ENCODE results near the gene RBM24. TPM values are rescaled to one million over a fixed set of nuclear protein-coding genes. Genes with fewer than 3 reads are reported as not detected.

The RBM24 gene
- total RNA-seq, 4 donors from 2014 or later: 0.88 to 5.0 (median 1.8) TPM

DNA sequence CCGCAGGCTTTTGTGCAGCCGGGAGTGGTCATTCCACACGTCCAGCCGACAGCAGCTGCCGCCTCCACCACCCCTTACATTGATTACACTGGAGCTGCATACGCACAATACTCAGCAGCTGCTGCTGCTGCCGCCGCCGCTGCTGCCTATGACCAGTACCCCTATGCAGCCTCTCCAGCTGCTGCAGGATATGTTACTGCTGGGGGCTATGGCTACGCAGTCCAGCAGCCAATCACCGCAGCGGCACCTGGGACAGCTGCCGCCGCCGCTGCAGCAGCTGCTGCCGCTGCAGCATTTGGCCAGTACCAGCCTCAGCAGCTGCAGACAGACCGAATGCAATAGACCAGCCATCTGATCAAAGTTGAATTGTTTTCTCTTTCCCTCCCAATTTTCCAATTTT lies 10.6 kb downstream of the RBM24 start:
- H3K27ac ChIP-seq: no peak overlapping the region
- no peak overlapping the region for H3K4me3 ChIP-seq
- H3K27me3 ChIP-seq: no peaks in the 10 kb centered on the region
- H3K9me3 ChIP-seq: no peaks in the 10 kb centered on the region
- no peak for TF ChIP-seq POLR2A (IDR thresholded peaks at IDR 0.05)
- TF ChIP-seq, protein P1, sequence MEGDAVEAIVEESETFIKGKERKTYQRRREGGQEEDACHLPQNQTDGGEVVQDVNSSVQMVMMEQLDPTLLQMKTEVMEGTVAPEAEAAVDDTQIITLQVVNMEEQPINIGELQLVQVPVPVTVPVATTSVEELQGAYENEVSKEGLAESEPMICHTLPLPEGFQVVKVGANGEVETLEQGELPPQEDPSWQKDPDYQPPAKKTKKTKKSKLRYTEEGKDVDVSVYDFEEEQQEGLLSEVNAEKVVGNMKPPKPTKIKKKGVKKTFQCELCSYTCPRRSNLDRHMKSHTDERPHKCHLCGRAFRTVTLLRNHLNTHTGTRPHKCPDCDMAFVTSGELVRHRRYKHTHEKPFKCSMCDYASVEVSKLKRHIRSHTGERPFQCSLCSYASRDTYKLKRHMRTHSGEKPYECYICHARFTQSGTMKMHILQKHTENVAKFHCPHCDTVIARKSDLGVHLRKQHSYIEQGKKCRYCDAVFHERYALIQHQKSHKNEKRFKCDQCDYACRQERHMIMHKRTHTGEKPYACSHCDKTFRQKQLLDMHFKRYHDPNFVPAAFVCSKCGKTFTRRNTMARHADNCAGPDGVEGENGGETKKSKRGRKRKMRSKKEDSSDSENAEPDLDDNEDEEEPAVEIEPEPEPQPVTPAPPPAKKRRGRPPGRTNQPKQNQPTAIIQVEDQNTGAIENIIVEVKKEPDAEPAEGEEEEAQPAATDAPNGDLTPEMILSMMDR (IDR thresholded peaks at IDR 0.05): no peak
- no peak for DNase-seq
- no peaks in the 10 kb centered on the region for H3K36me3 ChIP-seq
- no peaks in the 10 kb centered on the region for H3K4me1 ChIP-seq

DNA sequence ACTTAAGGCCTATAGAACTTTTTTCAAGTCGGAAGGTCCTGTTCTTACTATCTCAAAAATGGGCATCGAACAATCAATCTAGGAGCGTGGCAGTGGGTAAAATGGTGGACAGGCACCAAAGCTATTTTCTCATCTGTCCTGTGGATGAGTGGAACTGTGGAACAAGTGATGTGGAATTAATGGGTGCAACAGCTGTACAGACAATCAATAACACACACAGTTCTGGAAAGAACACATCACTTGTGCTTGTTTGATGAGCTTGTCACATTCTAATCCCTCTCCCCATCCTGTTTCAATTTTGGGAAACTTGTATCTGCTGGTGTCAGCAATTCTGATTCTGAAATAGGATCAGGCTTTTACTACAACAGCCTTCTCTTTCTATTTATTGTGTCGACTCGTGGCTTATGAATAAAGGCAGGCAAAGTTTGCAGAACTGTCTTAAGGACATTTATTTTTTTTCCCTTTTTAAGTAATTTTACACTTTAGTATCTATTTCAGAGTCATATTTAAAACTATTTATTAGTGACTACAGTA lies 11.5 kb downstream of the RBM24 start:
- Histone ChIP-seq H3K27me3 (no peaks in the 10 kb centered on the region), H3K9me3 (no peaks in the 10 kb centered on the region), H3K4me3 (no peak overlapping the region), H3K36me3 (no peaks in the 10 kb centered on the region), H3K27ac (no peak overlapping the region), H3K4me1 (no peaks in the 10 kb centered on the region)
- DNase-seq: no peak
- TF ChIP-seq, protein P1 (IDR thresholded peaks at IDR 0.05): no peak

DNA sequence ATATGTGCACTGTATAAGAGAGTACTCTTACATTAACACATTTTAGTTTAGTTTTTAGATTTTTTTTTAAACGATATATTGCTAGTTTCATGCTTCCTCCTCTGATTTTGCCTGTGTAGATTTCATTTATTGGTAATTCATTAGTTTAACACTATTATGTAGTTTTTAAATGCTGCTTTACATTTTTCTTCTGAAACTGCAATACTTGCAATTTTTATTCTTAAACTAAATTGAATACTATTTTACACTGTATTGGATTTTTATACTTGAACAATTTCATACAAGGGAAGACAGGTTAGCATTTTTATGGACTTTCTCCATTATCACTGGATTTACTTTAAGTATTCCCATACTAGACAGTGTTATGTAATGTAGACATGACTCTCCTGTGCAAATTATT lies 12.2 kb downstream of the RBM24 start:
- no peak for DNase-seq
- TF ChIP-seq, protein P1 (IDR thresholded peaks at IDR 0.05): no peak
- no peak for TF ChIP-seq POLR2A (IDR thresholded peaks at IDR 0.05)
- Histone ChIP-seq H3K36me3 (no peaks in the 10 kb centered on the region), H3K4me1 (no peaks in the 10 kb centered on the region), H3K27ac (no peak overlapping the region), H3K4me3 (no peak overlapping the region), H3K9me3 (no peaks in the 10 kb centered on the region), H3K27me3 (no peaks in the 10 kb centered on the region)

DNA sequence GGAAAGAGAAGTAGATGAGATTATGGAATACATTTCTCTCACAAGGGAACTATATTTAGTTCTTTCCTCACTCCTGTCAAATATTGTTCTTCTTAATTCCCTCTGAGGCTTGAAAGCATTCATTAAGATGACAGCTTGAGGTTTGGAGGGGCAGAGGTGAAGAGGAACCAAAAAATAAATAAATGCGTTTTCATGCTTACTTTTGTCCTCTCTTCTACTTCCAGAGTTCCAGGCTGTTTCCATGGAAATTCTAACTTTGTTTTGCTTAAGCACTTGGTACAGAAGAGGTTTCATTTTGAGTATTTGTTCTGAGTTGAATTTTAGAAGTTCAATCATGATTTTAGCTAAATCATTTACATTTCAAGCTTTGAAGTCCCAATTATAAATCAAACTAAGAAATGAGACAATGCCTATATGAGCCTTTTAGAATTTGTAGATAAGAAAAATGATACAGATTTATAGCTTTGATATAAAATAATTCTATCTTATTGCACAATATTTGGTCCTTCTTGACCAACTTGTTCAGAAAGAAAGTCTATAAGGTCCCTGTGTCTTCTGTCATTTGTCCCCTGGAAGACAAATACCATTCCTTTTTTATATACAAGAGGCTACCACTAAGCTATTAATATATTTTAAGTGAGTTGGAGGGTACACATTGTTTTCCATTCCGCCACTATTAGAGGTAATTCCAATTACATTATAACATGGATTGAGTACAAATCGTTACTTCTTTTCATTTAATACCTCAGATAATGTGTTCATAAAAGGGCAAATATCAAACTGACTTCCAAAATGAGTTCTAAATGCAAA lies 16.3 kb downstream of the RBM24 start:
- H3K27me3 ChIP-seq: no peaks in the 10 kb centered on the region
- H3K4me3 ChIP-seq: no peak overlapping the region
- DNase-seq: no peak
- H3K9me3 ChIP-seq: no peaks in the 10 kb centered on the region
- no peaks in the 10 kb centered on the region for H3K36me3 ChIP-seq
- TF ChIP-seq, protein P1 (IDR thresholded peaks at IDR 0.05): no peak
- no peak for TF ChIP-seq POLR2A (IDR thresholded peaks at IDR 0.05)
- no peaks in the 10 kb centered on the region for H3K4me1 ChIP-seq
- no peak overlapping the region for H3K27ac ChIP-seq

DNA sequence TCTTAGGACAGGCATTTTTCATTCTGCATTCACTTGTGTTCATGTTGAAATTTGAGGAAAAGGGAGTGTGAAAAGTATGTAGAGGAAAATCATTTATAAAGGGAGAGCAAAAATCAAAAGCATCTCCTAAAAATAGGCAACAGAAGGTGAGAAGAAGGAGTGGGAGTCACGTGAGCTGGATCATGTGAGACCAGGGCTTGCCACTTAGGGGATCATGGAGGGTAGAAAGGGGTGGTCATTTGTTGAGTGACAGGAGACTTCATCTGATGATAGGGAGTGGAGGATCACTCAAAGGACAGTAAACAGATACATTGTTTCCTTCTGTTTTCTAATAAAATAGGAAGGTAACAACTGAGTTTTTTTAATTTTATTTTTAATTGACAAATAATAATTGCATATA lies 17.1 kb downstream of the RBM24 start:
- Histone ChIP-seq H3K9me3 (no peaks in the 10 kb centered on the region), H3K36me3 (no peaks in the 10 kb centered on the region), H3K27ac (no peak overlapping the region), H3K4me3 (no peak overlapping the region), H3K4me1 (no peaks in the 10 kb centered on the region), H3K27me3 (no peaks in the 10 kb centered on the region)
- DNase-seq: no peak
- TF ChIP-seq, protein P1 (IDR thresholded peaks at IDR 0.05): no peak
- no peak for TF ChIP-seq POLR2A (IDR thresholded peaks at IDR 0.05)

All from Peyer's patch (tissue), 4 donors.